SKM-1 (cell line): ENCODE data around the gene TFF2.

Experiments
- DNase-seq: peaks from one replicate; lab custom pipeline; 2025; ENCODE audit not compliant: unreplicated experiment; lab: John Stamatoyannopoulos, UW

Gene TFF2

DNA sequence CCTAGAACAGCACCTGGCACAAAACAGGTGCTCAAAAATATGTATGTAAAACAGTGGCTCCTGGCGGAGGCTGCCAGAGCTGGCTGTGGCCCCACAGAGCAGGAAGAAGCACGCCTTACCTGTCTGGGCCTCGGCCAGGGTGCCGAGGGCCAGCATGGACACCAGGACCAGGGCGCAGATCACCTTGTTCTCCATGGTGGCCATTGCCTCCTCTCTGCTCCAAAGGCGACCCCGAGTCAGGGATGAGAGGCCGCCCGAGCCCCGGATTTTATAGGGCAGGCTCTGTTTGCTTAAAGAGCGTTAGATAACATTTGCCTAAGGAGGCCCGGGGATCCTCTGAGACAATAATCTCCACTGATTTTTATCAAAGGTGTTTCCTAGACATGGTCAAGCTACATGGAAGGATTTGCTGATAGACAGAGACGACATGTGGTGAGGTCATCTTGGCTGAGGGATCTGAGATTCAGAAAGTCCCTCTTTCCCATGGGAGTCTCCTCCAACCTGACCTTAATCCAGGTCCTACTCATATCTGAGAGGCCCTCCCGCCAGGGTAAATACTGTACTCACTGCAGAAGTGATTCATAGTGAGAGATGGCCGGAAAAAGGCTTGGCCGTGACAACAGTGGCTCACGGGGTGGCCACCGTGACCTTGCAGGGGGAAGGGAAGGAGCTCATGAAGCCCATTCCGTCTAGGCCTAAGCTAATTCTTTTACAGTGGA lies 15.7 kb upstream of the TFF2 start, which contains the start of gene TFF1:
TSS of gene TFF1 (minus strand) at position 244 of the 719 bp plus-strand sequence. CDS start at position 204, 40 bp downstream.
- no peak for DNase-seq

DNA sequence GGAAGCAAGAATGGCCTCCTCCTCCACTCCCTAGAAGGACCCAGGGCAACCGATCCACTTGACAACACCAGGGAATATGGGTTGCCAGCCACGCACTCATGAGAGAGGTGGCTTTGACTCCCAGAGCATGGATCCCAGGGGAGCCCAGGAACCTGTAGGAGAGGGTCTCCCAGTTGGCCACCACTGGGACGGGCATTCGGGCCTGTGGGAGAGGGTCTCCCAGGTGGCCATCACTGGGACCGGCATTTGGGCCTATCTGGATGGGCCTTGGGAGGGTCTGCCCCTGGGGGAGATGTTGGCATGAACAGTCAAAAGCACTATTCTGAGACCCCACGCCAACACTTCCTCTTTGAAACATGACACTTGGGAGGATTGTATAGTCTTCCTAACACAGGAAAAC lies 15.0 kb upstream of the TFF2 start:
- DNase-seq = no peak

DNA sequence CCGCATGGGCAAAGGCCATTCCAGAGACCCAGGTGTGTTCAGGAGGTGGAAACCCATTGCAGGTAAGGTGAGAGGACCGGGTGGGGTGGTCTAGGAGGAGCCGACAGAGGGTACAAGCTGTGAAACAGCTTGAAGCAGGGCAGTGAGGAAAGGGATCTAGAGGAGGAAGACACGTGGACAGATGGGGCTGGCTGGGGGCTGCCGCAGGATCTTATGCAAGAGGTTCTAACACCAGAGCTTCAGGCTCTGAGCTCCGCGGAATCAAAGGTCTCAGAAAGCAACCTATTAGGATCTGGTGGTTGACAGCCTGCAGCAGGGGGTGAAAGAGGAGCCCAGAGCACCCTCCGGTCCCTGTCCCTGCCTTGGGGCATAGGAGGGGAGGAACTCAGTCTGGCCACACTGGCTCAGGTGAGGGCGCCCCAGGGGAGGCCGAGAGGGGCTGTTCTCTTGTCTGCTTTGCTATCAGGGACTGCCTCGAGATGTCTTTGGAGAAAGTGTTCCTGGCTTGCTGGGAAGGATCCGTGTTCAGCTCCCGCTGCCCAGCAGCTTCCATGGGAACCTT lies 13.6 kb upstream of the TFF2 start:
- peak; percentile 22 for DNase-seq

DNA sequence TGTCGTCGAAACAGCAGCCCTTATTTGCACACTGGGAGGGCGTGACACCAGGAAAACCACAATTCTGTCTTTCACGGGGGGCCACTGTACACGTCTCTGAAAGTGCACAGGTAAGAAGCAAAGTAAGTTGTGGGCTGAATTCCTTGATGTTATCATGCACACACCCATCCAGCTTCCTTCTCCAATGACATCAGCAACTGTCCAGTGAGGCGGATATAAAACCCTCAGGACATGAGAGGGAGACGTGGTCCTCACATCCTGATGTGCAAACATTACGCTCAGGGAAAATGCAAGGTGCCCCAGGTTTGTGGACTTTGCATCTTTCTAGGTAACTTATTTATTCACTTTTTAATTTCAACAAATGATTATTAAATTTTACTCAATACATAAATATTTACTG lies 12.5 kb upstream of the TFF2 start:
- DNase-seq = no peak

DNA sequence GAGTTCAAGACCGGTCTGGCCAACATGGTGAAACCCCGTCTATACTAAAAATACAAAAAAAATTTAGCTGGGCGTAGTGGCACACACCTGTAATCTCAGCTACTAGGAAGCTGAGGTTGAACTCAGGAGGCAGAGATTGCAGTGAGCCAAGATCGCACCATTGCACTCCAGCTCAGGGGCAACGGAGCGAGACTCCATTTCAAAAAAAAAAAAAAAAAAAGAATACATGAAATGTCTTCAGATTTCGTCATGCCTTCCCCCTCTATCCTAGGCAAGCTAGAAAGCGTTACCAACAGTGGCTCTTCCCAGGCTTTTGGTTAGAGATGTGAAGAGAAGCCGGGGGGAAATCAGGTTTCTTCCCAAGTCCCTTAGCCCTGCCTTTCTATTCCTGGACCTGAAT lies 11.9 kb upstream of the TFF2 start:
- DNase-seq = no peak

DNA sequence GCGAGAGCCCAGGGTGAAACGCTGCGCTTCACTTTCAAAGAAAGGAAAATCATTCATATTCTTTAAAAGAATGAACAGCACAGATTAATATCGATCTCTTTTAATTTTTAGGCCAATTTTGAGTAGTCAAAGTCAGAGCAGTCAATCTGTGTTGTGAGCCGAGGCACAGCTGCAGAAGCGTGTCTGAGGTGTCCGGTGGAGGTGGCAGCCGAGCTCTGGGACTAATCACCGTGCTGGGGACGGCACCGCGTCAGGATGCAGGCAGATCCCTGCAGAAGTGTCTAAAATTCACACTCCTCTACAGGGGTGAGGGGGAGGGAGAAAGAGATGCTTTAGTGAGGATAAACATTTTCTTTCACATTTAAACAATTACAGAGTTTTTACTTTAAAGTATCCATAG lies 11.4 kb upstream of the TFF2 start:
- no peak for DNase-seq

DNA sequence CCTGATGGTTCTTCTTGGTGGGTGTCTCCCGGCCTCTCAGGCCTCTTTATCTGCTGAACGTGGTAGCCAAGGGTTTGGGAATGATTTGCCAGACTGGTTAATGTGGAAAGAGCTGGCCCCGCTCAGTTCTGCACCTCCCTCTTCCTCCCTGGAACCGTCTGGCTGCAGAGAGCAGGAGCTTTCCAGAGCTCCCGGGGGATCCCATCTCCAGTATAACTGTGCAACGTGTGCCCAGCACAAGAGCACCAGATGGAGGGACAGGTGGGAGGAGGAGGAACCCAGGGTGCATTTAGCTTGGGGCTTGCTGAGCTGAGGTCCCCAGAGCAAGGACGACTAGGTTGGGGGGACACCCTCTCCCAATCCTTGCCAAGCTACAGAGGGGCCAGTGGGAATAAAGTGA lies 10.5 kb upstream of the TFF2 start:
- DNase-seq = no peak

DNA sequence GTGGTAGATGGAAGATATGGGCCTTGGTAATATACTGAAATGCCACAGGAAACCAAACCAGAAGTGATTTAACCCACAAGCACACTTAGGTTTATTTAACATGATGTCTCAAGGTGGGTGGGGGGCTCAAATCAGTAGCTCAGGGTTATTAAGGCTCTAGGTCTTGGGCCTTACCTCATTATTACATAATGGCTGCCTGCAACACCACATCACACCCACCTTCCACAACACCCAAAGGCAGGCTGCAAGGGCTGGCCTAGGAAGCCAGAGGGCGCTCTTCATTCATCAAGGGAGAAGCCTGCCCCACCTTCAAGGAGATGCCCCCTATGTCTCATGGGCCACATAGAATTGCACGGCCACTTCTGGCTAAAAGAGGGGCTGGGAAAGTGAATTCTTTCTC lies 9.5 kb upstream of the TFF2 start:
- DNase-seq = no peak

DNA sequence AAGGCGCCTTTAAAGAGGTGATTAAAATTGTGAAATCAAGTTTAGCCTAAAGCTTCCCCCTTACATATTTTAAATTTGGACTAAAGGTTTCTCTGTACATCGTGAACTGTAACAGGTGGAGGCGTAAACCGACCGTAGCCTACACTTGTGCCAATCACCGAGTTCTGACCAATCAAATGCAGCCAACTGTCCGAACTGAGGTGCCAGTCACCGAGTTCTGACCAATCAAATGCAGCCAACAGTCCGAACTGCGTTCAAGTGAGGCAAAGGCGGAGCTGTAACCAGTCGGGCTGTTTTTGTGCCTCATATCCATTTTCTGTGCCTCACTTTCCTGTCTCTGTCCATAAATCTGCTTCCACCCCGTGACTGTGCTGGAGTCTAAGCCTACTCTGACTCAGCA lies 8.1 kb upstream of the TFF2 start:
- DNase-seq = no peak

DNA sequence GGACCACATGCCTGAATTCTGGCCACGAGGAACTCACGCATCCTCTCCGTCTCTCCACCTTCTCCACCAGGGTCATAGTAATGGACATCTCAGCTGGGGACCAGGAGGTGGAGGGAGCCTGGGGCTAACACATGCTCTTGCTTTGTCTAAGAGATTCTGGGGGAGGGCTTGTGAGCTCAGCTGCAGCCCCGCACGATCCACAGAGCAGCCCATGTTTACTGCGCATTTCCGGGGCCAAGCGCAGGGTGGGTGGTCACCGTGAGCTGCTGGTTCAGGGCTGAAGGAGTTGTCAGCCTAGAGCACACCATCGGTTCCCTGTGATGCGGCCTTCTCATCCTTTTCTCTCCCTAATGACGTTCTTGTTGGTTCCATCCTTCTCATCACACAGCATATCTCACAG lies 7.5 kb upstream of the TFF2 start:
- no peak for DNase-seq

DNA sequence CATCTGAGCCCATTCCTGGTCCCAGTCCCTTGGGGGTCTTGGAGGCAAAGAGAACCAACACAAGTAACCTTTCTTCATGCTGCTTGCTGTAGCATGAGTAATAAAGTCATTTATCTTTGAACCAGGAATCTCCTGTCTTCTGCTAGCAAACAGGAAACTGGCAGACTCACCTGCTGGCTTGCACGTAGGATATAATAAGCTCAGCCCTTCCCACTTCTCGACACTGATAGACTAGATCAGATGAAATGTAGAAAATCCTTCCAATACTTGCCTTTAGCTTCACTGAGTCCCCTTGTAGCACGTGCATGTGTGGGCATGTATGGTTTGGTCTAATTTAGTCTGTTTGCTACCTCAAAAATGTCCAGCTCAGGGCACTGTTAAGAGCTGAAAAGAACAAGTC lies 6.5 kb upstream of the TFF2 start:
- no peak for DNase-seq

DNA sequence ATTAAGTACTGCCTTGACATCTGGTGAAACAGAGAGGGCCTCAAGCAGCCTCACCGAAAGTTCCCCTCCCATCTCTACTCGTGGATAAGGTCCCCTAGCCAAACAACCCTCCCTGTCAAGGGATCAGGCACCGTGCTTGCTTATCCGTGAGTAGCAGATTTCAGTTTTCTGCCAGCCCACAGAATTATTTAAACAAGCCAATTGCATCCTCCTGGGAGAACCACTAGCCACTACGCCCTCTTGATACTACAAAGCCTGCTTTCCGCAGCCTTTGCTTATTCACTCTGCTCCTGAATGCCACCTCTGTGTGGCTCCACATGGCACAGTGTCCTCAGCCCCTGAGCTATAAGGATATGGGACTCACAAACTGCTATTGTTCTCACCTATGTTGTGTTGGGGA lies 5.9 kb upstream of the TFF2 start:
- no peak for DNase-seq

DNA sequence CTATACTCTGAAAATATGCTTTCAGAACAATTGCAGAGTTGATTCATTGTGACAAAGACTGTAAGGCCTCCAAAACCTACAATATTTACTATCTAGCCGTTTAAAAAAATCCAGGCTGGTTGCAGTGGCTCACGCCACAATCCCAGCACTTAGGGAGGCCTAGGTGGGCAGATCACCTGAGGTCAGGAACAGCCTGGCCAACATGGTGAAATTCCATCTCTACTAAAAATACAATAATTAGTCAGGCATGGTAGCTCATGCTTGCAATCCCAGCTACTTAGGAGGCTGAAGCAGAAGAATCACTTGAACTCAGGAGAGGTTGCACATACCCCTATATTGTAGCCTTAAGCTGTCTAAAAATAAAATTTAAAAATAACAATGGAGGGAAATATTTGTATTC lies 5.3 kb upstream of the TFF2 start:
- no peak for DNase-seq

DNA sequence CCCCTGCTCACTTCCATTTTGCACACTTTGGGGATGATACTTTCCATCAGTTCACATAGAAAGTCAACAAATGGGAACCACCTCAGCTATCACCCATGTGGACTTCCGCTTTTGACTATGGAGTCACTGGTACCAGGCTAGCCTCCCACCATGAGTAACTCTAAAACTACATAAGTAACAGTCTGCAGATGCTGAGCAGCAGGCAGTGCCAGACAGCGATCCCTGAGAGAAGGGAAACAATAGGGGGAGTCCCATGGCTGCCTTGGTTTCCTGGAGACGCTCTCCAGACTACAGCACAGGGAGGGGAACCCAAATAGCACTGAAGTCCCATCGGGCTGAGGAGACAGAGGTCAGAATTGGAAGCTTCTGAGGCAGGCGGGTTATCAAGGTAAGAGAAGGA lies 2.8 kb upstream of the TFF2 start:
- no peak for DNase-seq

DNA sequence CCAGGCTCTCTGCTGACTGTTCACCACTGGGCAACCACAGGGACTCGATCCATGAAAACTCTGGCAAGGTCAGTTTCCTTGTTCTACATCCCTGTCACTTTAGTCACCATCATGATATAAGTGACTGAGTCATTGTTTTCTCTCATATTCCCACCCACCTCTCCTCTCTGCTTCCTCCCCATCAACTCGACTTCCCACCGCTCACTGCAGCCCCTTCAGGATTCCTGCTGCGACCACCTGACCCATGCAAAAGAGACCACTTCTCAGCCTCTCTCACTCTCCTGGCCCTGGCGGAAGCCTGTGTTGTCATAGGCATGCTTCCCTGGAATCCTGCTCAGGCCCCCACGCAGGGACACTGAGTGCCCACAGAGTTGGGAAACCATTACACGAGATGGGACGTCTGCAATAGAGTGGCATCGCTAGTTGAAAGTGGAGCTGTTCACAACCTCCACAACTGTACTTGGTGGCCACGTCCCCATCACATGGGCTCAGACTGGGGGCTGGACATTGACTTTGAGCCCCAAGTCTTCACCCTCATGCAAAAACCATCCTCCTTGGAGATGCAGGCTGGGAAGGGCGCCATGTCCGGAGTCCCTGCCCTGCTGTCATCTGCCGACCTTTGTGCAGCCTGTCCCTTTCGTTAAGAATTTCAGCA lies 1.8 kb upstream of the TFF2 start:
- no peak for DNase-seq

DNA sequence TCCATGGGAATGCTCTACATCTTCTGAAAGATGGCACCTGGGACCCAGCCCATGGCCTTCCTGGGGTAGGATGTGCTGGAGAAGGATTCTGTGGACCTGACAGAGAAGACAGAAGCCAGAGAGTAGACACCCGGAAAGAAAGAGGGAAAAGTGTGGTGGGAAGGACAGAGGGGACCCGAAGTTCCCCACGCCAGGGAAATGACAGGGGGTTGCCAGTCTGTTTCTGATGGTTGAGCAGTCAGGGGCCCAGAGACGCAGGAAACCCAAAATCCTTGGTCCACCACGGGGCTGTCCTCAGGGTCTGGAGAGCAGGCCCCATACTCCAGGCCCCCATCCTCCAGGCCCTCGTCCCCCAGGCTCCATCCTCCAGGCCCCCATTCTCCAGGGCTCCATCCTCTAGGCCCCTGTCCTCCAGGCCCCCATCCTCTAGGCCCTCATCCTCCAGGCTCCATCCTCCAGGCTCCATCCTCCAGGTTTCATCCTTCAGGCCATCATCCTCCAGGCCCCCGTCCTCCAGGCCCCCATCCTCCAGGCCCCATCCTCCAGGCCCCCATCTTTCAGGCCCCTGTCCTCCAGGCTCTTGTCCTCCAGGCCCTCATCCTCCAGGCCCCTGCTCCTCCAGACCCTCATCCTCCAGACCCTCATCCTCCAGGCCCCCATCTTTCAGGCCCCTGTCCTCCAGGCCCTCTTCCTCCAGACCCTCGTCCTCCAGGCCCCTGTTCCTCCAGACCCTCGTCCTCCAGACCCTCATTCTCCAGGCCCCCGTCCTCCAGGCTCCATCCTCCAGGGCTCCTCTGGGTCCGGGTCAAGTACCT lies 1.0 kb upstream of the TFF2 start:
- DNase-seq = no peak

DNA sequence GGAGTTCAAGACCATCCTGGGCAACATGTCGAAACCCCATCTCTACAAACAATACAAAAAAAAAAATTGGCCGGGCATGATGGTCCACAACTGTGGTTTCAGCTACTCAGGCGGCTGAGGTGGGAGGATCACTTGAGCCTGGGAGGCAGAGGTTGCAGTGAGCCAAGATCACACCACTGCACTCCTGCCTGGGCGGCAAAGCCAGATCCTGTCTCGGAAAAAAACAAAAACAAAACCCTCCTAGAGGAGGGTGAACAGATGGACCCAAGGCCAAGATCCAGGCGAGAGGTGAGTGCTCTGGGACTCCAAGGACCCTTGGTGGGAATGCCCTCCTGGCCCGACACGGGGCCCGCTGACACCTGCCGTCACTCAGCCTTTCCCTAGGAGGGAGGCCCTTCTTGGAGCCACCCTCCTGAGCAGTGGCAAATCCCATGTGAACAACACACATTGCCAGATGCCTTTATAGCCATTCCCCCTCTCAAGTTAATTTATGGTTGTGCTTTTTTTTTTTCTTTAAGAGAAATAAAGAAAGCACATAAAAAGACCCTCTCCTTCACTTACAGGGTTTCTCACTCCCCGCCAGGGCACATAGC lies 380 bp downstream of the TFF2 start:
- DNase-seq = no peak

DNA sequence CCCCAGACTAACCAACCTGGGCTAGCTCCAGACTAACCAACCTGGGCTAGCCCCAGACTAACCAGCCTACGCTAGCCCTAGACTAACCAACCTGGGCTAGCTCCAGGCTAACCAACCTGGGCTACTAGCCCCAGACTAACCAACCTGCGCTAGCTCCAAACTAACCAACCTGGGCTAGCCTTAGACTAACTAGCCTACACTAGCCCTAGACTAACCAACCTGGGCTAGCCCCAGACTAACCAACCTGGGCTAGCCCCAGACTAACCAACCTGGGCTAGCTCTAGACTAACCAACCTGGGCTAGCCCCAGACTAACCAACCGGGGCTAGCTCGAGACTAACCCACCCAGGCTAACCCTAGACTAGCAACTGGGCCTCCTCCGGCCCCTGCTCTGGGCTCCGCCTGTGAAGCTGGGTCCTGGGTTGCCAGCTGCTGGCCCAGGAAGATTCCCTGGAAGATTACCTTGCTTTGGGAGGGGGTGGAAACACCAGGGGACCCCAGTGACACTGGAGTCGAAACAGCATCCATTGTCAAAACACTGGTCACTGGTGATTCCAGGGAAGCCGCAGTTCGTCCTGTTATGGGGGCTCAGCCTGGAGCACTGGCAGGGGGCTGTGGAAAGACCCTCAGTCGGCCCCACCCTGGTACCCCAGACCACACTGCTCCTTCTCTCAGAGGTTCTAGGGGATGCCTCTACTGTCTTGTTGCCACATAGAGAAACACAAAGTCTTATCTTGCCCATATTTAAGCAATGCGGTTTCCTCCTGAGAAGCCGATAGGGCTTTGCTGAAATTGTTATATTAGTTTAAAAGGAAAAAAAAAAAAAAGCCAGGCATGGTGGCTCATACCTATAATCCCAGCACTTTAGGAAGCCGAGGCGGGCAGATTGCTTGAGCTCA lies 1.1 kb downstream of the TFF2 start:
- DNase-seq = no peak

DNA sequence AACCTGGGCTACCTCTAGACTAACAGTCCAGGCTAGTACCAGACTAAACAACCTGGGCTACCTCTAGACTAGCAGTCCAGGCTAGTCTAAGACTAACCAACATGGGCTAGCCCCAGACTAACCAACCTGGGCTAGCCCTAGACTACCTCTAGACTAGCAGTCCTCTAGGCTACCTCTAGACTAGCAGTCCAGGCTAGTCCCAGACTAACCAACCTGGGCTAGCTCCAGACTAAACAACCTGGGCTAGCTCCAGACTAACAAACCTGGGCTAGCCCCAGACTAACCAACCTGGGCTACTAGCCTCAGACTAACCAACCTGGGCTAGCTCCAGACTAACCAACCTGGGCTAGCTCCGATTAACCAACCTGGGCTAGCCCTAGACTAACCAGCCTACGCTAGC lies 2.0 kb downstream of the TFF2 start:
- no peak for DNase-seq

DNA sequence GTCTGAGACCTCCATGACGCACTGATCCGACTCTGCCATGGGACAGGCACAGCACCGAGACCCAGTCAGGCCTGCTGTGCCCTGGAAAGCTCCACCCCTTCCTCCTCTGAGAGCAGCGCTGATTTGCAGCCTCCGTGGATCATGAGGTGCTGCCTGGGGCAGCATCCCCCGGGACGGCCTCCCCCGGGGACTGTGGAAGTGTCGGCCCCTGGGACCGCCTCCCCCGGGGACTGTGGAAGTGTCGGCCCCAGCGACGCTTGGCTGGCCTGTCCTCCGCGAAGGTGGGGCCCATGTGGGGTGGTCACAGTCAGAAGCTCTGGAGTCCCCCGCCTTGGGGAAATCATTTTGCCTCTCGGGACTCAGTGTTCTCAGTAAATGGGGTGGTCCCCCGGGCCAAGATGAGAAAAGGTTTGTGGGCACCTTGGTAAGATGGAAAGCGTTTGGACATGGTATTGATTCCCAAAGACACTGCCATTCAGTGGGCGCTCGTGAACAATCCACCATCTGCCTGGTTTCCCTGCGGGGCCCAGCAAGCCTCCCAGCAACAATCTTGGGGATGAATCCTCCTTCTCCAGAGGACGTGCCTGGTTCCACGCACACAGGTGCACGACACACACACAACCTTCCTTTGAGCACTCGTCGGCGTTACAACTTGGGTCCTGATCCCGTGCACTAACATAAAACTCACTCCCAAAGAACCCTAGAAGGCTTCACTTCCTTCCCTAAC lies 3.0 kb downstream of the TFF2 start:
- no peak for DNase-seq
